Caco-2 (cell line): ENCODE measurements around the gene C9orf78. TPM values are rescaled to one million over a fixed set of nuclear protein-coding genes. Genes with fewer than 3 reads are reported as not detected.

ENCODE experiments used
- BruUV-seq: library from RNA; stranded (reverse); fragments of 400-500 nt; replicated peaks from 2 replicates; lab custom pipeline; 2021; lab: Mats Ljungman, UMichigan
- CTCF ChIA-PET: fragments of 300-600 bp; sonication (Branson Sonifier 250); formaldehyde crosslinking; loops from one replicate; lab custom pipeline; 2022; ENCODE audit warnings: antibody characterized with exemption; lab: Charles Lee
- POLR2A ChIA-PET: fragments of 300-600 bp; sonication (Branson Sonifier 250); formaldehyde crosslinking; loops from one replicate; lab custom pipeline; 2022; ENCODE audit warnings: antibody characterized with exemption; lab: Charles Lee
- DNase-seq, 2 experiments: peaks; one replicate each; pipeline versions ENCODE4 v3.0.0 to v3.0.0-alpha.2; 2020 to 2022
- H3K27me3 ChIP-seq: replicated peaks from 2 replicates; pipeline ENCODE4 v1.6.0; 2011; ENCODE audit warnings: low read length; ENCODE audit not compliant: control insufficient read depth, insufficient read depth
- H3K36me3 ChIP-seq: 2 replicates; pipeline ENCODE4 v1.5.1; 2011; ENCODE audit warnings: low read length; ENCODE audit not compliant: control insufficient read depth, insufficient read depth
- H3K4me1 ChIP-seq: fragments of 250-450 bp; sonication (Bioruptor Pico); 2 replicates; pipeline ENCODE4 v1.5.1; 2020; ENCODE audit warnings: mild to moderate bottlenecking
- H3K4me3 ChIP-seq: 2 replicates; pipeline ENCODE4 v1.5.1; 2011; ENCODE audit warnings: low read depth, mild to moderate bottlenecking, control low read depth, low read length
- H3K9me3 ChIP-seq: fragments of 250-450 bp; sonication (Bioruptor Pico); 2 replicates; pipeline ENCODE4 v1.5.1; 2020; ENCODE audit warnings: mild to moderate bottlenecking, moderate library complexity
- H3K27ac Mint-ChIP-seq: one replicate; pipeline ENCODE4 v1.8.0; 2022; ENCODE audit warnings: mixed read lengths; ENCODE audit not compliant: unreplicated experiment
- H3K27me3 Mint-ChIP-seq: one replicate; pipeline ENCODE4 v1.8.0; 2022; ENCODE audit warnings: mixed read lengths; ENCODE audit not compliant: insufficient read depth, unreplicated experiment
- H3K36me3 Mint-ChIP-seq: one replicate; pipeline ENCODE4 v1.8.0; 2022; ENCODE audit warnings: mild to moderate bottlenecking, mixed read lengths; ENCODE audit not compliant: insufficient read depth, unreplicated experiment
- H3K4me1 Mint-ChIP-seq: one replicate; pipeline ENCODE4 v1.8.0; 2022; ENCODE audit warnings: low read depth, mixed read lengths; ENCODE audit not compliant: unreplicated experiment
- H3K4me3 Mint-ChIP-seq: one replicate; pipeline ENCODE4 v1.8.0; 2022; ENCODE audit warnings: mild to moderate bottlenecking, moderate library complexity, mixed read lengths; ENCODE audit not compliant: unreplicated experiment
- H3K9me3 Mint-ChIP-seq: one replicate; pipeline ENCODE4 v1.8.0; 2022; ENCODE audit warnings: mixed read lengths; ENCODE audit not compliant: unreplicated experiment
- intact Hi-C: fragments of 100-400 bp; cut with micrococcal nuclease; formaldehyde crosslinking; loops from one replicate; pipeline ENCODE4 v1.10.0; 2022; ENCODE audit not compliant: unreplicated experiment
- total RNA-seq: library from RNA; stranded (reverse); gene quantifications from 2 replicates; pipeline ENCODE4 v1.2.3, GENCODE V29; 2022
- TF ChIP-seq, protein P1 (sequence below), 2 experiments: fragments of 200-600 bp in 1 of 2; IDR thresholded peaks; 1 replicate in 1 of 2; 2 replicates in 1 of 2; pipeline versions ENCODE4 v1.5.1 to v1.8.0; 2011 to 2022; ENCODE audit warnings: antibody characterized with exemption in 1 of 2, control low read depth in 1 of 2, inconsistent platforms in 1 of 2, low read depth in 1 of 2, low read length in 1 of 2, mild to moderate bottlenecking in 1 of 2, moderate library complexity in 1 of 2; ENCODE audit not compliant: insufficient read depth in 1 of 2, severe bottlenecking in 1 of 2, unreplicated experiment in 1 of 2

The C9orf78 gene
- total RNA-seq, 1 experiment from 2014 or later: 44.1 TPM

DNA sequence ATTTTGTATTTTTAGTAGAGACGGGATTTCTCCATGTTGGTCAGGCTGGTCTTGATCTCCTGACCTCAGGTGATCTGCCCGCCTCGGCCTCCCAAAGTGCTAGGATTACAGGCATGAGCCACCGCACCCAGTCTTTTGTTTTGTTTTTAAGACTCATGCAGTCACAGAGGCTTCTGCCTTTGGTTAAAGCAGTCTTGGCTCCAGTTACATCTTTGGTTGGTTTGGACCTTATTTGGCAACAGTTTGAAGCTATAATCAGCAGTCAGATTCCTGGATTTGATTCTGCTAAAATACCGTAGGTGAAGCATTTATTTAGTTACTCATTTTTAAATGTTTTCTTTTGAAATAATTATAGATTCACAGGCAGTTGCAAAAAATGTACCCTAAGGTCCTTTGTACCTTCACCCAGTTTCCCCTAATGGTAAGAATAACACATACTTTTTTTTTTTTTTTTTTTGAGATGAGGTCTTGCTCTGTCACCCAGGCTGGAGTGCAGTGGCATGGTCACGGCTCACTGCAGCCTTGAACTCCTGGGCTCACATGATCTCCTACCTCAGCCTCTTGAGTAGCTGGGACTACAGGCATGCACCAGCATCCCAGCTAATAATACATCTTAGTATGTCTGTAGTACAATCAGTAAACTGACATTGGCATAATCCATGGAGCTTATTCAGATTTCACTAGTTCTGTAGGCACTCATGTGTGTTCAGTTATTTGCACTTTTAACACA, 15.9 kb upstream of the C9orf78 start:
- no peaks in the 10 kb centered on the region for H3K9me3 ChIP-seq
- POLR2A ChIA-PET: no interaction called here
- peaks cover 5% of the 10 kb centered on the region for H3K36me3 Mint-ChIP-seq
- TF ChIP-seq, protein P1, sequence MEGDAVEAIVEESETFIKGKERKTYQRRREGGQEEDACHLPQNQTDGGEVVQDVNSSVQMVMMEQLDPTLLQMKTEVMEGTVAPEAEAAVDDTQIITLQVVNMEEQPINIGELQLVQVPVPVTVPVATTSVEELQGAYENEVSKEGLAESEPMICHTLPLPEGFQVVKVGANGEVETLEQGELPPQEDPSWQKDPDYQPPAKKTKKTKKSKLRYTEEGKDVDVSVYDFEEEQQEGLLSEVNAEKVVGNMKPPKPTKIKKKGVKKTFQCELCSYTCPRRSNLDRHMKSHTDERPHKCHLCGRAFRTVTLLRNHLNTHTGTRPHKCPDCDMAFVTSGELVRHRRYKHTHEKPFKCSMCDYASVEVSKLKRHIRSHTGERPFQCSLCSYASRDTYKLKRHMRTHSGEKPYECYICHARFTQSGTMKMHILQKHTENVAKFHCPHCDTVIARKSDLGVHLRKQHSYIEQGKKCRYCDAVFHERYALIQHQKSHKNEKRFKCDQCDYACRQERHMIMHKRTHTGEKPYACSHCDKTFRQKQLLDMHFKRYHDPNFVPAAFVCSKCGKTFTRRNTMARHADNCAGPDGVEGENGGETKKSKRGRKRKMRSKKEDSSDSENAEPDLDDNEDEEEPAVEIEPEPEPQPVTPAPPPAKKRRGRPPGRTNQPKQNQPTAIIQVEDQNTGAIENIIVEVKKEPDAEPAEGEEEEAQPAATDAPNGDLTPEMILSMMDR (IDR thresholded peaks at IDR 0.05; ENCODE audit: insufficient read depth in 1 of 2, low read depth in 1 of 2, low read length in 1 of 2, severe bottlenecking in 1 of 2, unreplicated experiment in 1 of 2): no peak
- intact Hi-C loops: no loop called here
- H3K9me3 Mint-ChIP-seq: no peaks in the 10 kb centered on the region
- H3K4me1 Mint-ChIP-seq: no peaks in the 10 kb centered on the region
- DNase-seq: no peak
- H3K27me3 ChIP-seq: no peaks in the 10 kb centered on the region
- CTCF ChIA-PET: interaction anchor here (0.7 kb wide), 1 partner anchor 336 kb away, joined by 9 read pairs; no protein-coding TSS in a partner anchor
- H3K27ac Mint-ChIP-seq: no peak overlapping the region
- no TSS peak for BruUV-seq
- H3K4me3 Mint-ChIP-seq: no peak overlapping the region
- no peaks in the 10 kb centered on the region; the same call in 1 of the 2 replicates for H3K4me1 ChIP-seq
- no peaks in the 10 kb centered on the region for H3K27me3 Mint-ChIP-seq
- H3K36me3 ChIP-seq: no peaks in the 10 kb centered on the region
- H3K4me3 ChIP-seq: no peak overlapping the region

DNA sequence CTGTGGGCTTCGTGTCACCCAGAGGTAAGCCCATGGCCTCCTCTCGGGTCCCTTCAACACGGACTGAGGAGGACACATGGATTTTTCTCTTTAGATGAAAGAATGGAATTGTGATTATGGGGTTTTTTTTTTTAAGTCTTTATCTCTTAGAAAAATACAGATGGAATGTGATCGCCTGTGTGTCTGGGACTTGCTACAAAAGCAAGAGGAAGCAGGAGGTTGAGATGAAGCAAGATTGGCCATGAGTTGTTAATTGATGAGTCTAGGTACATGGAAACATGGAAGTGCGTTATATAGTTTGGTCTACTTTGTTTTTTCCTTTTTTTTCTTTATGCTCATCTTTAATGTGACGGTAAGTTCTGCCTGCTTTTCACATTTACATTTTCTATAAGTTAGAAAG, 14.8 kb upstream of the C9orf78 start:
- POLR2A ChIA-PET: no interaction called here
- no peak overlapping the region for H3K4me3 Mint-ChIP-seq
- Histone ChIP-seq H3K27me3 (no peaks in the 10 kb centered on the region), H3K4me1 (no peaks in the 10 kb centered on the region; the same call in 1 of the 2 replicates), H3K9me3 (no peaks in the 10 kb centered on the region), H3K36me3 (no peaks in the 10 kb centered on the region), H3K4me3 (no peak overlapping the region)
- TF ChIP-seq, protein P1 (IDR thresholded peaks at IDR 0.05; ENCODE audit: insufficient read depth in 1 of 2, low read depth in 1 of 2, low read length in 1 of 2, severe bottlenecking in 1 of 2, unreplicated experiment in 1 of 2): no peak
- H3K27ac Mint-ChIP-seq: no peak overlapping the region
- no TSS peak for BruUV-seq
- intact Hi-C loops: no loop called here
- no peaks in the 10 kb centered on the region for H3K4me1 Mint-ChIP-seq
- H3K36me3 Mint-ChIP-seq: no peaks in the 10 kb centered on the region
- no peaks in the 10 kb centered on the region for H3K9me3 Mint-ChIP-seq
- H3K27me3 Mint-ChIP-seq: no peaks in the 10 kb centered on the region
- CTCF ChIA-PET: no interaction called here
- no peak for DNase-seq

DNA sequence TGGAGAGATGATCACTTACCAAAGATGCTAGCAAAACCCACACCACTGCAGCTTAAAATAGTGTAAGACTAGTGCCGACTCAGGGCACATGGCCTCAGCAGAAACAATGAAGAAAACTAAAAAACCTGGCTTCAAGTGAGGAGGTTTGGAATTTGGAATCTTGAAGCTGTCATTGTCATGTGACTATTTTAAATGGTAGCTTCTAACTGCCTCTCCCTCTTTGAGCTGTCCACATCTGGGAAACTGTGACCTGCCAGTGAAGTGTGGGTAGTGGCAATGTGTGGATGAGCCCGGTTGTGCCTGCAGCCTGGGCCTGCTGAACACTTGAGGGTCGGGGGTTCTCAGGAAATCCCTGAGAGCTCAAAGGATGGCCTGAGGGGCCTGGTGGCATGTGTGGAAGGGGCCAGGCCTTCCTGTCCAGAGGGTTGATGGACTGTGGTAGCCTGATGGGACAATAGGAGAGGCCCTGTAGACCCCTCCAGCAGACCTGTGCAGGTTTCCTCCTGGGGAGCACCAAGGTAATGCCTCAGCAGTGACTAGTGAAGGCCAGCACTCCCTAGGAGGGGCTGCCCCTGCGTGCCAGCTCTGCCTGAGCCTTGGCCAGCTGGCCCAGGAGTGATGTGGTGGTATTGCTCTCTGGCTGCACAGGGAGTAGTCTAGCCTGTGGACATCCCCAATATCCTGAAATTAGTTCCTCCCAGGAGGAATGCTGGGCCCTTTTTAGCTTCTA, 13.8 kb upstream of the C9orf78 start:
- no peak for DNase-seq
- no TSS peak for BruUV-seq
- Mint-ChIP-seq H3K27me3 (no peaks in the 10 kb centered on the region), H3K36me3 (no peaks in the 10 kb centered on the region), H3K4me3 (no peak overlapping the region), H3K27ac (no peak overlapping the region), H3K9me3 (no peaks in the 10 kb centered on the region), H3K4me1 (no peaks in the 10 kb centered on the region)
- H3K9me3 ChIP-seq: no peaks in the 10 kb centered on the region
- intact Hi-C loops: no loop called here
- H3K4me3 ChIP-seq: no peak overlapping the region
- no peaks in the 10 kb centered on the region for H3K36me3 ChIP-seq
- TF ChIP-seq, protein P1 (IDR thresholded peaks at IDR 0.05; ENCODE audit: insufficient read depth in 1 of 2, low read depth in 1 of 2, low read length in 1 of 2, severe bottlenecking in 1 of 2, unreplicated experiment in 1 of 2): no peak
- CTCF ChIA-PET: no interaction called here
- H3K27me3 ChIP-seq: no peaks in the 10 kb centered on the region
- POLR2A ChIA-PET: interaction anchor here (0.5 to 0.6 kb wide), 2 partner anchors 14 to 98 kb away, joined by 3 to 6 read pairs; no protein-coding TSS in a partner anchor
- H3K4me1 ChIP-seq: no peaks in the 10 kb centered on the region; the same call in 1 of the 2 replicates
